HEK293 (cell line): Measurements from ENCODE around the gene CSK.

Source experiments
- CTCF ChIA-PET: fragments of 350-600 bp; formaldehyde crosslinking; extraction: SDS; loops from one replicate; lab custom pipeline; 2021; ENCODE audit warnings: antibody characterized with exemption; lab: Yijun Ruan, JAX
- POLR2A ChIA-PET: fragments of 300-600 bp; formaldehyde crosslinking; extraction: SDS; loops from one replicate; lab custom pipeline; 2020; ENCODE audit warnings: antibody characterized with exemption, inconsistent platforms; lab: Yijun Ruan, JAX
- H3K27ac ChIP-seq: fragments of 200-500 bp; sonication (Bioruptor generic); 2 replicates; pipeline ENCODE4 v1.5.1; 2014; ENCODE audit warnings: low read depth, low read length, control low read depth, inconsistent platforms; ENCODE audit errors: extremely low read depth
- H3K36me3 ChIP-seq, 2 experiments: fragments of 200-500 bp in 1 of 2; sonication (Bioruptor generic) in 1 of 2; 1 replicate in 1 of 2; 2 replicates in 1 of 2; pipeline ENCODE4 v1.5.1; 2014 to 2017; ENCODE audit warnings: inconsistent platforms in 2 of 2, low read length in 2 of 2; ENCODE audit not compliant: control insufficient read depth in 2 of 2, insufficient read depth in 1 of 2
- H3K4me1 ChIP-seq: fragments of 200-500 bp; sonication (Bioruptor generic); 2 replicates; pipeline ENCODE4 v1.5.1; 2014; ENCODE audit warnings: mild to moderate bottlenecking, low read length, inconsistent platforms; ENCODE audit not compliant: control insufficient read depth, insufficient read depth
- H3K4me3 ChIP-seq: 2 replicates; pipeline ENCODE4 v1.5.1; 2011; ENCODE audit warnings: low read depth, mild to moderate bottlenecking, control low read depth, low read length, moderate library complexity
- H3K9me3 ChIP-seq: fragments of 200-500 bp; sonication (Bioruptor generic); 2 replicates; pipeline ENCODE4 v1.5.1; 2014; ENCODE audit warnings: low read depth, low read length, inconsistent platforms; ENCODE audit not compliant: control insufficient read depth, insufficient read depth
- EGR2 ChIP-seq: fragments of 450-650 bp; formaldehyde crosslinking; IDR thresholded peaks from 2 replicates; pipeline ENCODE4 v1.5.1; 2016; ENCODE audit warnings: low read depth, missing biosample characterization, missing genetic modification characterization
- GLIS1 ChIP-seq: fragments of 450-650 bp; formaldehyde crosslinking; IDR thresholded peaks from 2 replicates; pipeline ENCODE4 v1.5.1; 2016; ENCODE audit warnings: missing biosample characterization, missing genetic modification characterization
- GLIS2 ChIP-seq: fragments of 450-650 bp; formaldehyde crosslinking; IDR thresholded peaks from 2 replicates; pipeline ENCODE4 v1.5.1; 2016; ENCODE audit warnings: missing biosample characterization, missing genetic modification characterization
- IKZF3 ChIP-seq: fragments of 450-650 bp; IDR thresholded peaks from 2 replicates; pipeline ENCODE4 v1.5.0; 2018; ENCODE audit warnings: missing biosample characterization, mild to moderate bottlenecking, missing genetic modification characterization, moderate library complexity
- KLF1 ChIP-seq: fragments of 450-650 bp; formaldehyde crosslinking; IDR thresholded peaks from 2 replicates; pipeline ENCODE4 v1.5.1; 2016; ENCODE audit warnings: missing biosample characterization, missing genetic modification characterization
- MYNN ChIP-seq: fragments of 450-650 bp; formaldehyde crosslinking; IDR thresholded peaks from 2 replicates; pipeline ENCODE4 v1.5.1; 2016; ENCODE audit warnings: missing biosample characterization, missing genetic modification characterization, borderline replicate concordance
- SP3 ChIP-seq: fragments of 450-650 bp; formaldehyde crosslinking; IDR thresholded peaks from 2 replicates; pipeline ENCODE4 v1.5.1; 2016; ENCODE audit warnings: missing biosample characterization, missing genetic modification characterization
- SP7 ChIP-seq: fragments of 450-650 bp; formaldehyde crosslinking; IDR thresholded peaks from 2 replicates; pipeline ENCODE4 v1.5.1; 2016; ENCODE audit warnings: missing biosample characterization, missing genetic modification characterization
- ZBTB8A ChIP-seq: fragments of 450-650 bp; formaldehyde crosslinking; IDR thresholded peaks from 2 replicates; pipeline ENCODE4 v1.5.1; 2016; ENCODE audit warnings: missing biosample characterization, missing genetic modification characterization
- ZNF214 ChIP-seq: fragments of 450-650 bp; formaldehyde crosslinking; IDR thresholded peaks from 2 replicates; pipeline ENCODE4 v1.5.1; 2017; ENCODE audit warnings: missing biosample characterization, mild to moderate bottlenecking, missing genetic modification characterization, borderline replicate concordance
- ZNF292 ChIP-seq: fragments of 450-650 bp; formaldehyde crosslinking; IDR thresholded peaks from 2 replicates; pipeline ENCODE4 v1.5.1; 2016; ENCODE audit warnings: low read depth, missing biosample characterization, missing genetic modification characterization, borderline replicate concordance
- ZNF830 ChIP-seq: fragments of 450-650 bp; IDR thresholded peaks from 2 replicates; pipeline ENCODE4 v1.5.0; 2018; ENCODE audit warnings: missing biosample characterization, missing genetic modification characterization, low read depth, mild to moderate bottlenecking, moderate library complexity
- TF ChIP-seq, protein P1 (sequence below): fragments of 450-650 bp; formaldehyde crosslinking; IDR thresholded peaks from 2 replicates; pipeline ENCODE4 v1.5.1; 2017; ENCODE audit warnings: missing biosample characterization, missing genetic modification characterization
- TF ChIP-seq, protein P2 (sequence below): fragments of 450-650 bp; formaldehyde crosslinking; IDR thresholded peaks from 2 replicates; pipeline ENCODE4 v1.5.1; 2016; ENCODE audit warnings: missing biosample characterization, missing genetic modification characterization
- TF ChIP-seq, protein P3 (sequence below): fragments of 450-650 bp; formaldehyde crosslinking; IDR thresholded peaks from 2 replicates; pipeline ENCODE4 v1.5.1; 2017; ENCODE audit warnings: missing biosample characterization, missing genetic modification characterization
- TF ChIP-seq, protein P4 (sequence below): fragments of 450-650 bp; formaldehyde crosslinking; IDR thresholded peaks from 2 replicates; pipeline ENCODE4 v1.5.1; 2016; ENCODE audit warnings: missing biosample characterization, missing genetic modification characterization
- TF ChIP-seq, protein P5 (sequence below): fragments of 450-650 bp; formaldehyde crosslinking; IDR thresholded peaks from 2 replicates; pipeline ENCODE4 v1.5.1; 2017; ENCODE audit warnings: missing biosample characterization, mild to moderate bottlenecking, missing genetic modification characterization, moderate library complexity

The CSK gene

DNA sequence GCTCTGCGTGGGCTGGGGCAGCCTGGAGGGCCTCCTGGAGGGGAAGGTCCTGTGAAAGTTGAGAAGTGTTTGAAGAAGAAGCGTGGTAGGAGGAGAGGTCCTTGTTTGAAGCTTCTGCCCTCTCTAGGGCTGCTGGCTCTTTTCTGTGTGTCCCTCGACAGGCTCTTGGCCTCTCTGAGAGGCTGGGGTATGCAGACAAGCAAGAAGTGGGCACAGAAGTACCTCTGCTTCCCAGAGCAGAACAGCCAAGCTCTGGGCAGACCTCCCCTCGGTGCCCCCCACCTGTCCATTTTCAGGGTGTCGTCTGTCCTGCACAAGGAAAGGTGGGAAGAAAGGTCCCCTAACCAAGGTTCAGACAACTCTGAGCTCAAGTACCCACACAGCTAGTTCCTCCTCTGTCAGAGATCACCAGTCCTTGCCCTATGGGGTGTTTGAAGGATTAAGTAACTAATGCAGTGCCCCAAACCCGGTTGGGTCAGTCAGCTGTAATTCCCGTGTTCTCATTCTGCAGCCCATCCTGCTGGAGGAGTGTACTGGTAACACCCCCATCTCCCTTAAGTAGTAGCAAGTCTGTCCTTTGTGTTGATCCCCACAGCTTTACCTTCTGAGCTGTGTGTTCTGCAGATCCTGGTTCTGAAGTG, 6.3 kb downstream of the CSK start (continued):
- TF ChIP-seq, protein P1, sequence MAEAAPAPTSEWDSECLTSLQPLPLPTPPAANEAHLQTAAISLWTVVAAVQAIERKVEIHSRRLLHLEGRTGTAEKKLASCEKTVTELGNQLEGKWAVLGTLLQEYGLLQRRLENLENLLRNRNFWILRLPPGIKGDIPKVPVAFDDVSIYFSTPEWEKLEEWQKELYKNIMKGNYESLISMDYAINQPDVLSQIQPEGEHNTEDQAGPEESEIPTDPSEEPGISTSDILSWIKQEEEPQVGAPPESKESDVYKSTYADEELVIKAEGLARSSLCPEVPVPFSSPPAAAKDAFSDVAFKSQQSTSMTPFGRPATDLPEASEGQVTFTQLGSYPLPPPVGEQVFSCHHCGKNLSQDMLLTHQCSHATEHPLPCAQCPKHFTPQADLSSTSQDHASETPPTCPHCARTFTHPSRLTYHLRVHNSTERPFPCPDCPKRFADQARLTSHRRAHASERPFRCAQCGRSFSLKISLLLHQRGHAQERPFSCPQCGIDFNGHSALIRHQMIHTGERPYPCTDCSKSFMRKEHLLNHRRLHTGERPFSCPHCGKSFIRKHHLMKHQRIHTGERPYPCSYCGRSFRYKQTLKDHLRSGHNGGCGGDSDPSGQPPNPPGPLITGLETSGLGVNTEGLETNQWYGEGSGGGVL (tag by site-specific recombination): peak; percentile 50
- TF ChIP-seq EGR2 (tag by site-specific recombination): peak; percentile 82
- TF ChIP-seq GLIS2 (tag by site-specific recombination): peak; percentile 63
- 0 out of 2 replicates have a peak, but pooled peaks have one; percentile 1 for TF ChIP-seq GLIS1 (tag by site-specific recombination)

DNA sequence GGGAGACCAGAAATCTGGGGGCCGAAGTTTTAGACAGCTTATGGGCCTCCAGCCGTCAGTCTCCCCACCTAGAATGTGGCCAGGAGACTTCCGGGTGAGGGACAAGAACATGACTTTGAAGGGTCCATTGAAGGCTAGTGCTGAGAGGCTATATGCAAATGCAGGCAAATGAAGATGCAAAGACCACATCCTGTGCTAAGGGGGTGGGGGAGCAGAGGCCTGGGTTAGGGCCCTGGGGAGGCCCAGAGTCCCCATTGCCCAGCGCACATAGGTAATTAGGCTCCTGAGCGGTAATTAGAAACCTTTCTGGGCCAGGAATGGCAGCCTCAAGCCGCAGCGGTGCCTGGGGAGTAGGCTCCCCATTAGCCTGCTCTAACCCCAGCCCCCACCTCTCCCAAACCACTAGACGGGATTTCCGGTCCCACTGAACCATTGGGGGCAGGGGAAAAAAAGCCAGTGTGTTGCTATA, 6.8 kb downstream of the CSK start:
- no peak overlapping the region for H3K4me3 ChIP-seq
- ChIA-PET POLR2A (interaction anchor here (1.3 kb wide), 1 partner anchor 101 kb away, joined by 4 read pairs; the partner anchor contains the start of gene MPI), CTCF (interaction anchor here (0.6 to 25.7 kb wide), 16 partner anchors 10 to 541 kb away, joined by 3 to 649 read pairs (median 6); partner anchors contain the start of genes CSK and ULK3)
- peaks cover 58% of the 10 kb centered on the region for H3K4me1 ChIP-seq
- peak overlapping the region; percentile 77 for H3K27ac ChIP-seq
- no peaks in the 10 kb centered on the region for H3K9me3 ChIP-seq
- TF ChIP-seq ZBTB8A (tag by site-specific recombination) (0 out of 2 replicates have a peak, but pooled peaks have one; percentile 23), ZNF214 (tag by site-specific recombination) (no peak), SP7 (tag by site-specific recombination) (peak; percentile 32; the same call in 1 of the 2 replicates)
- TF ChIP-seq, protein P2, sequence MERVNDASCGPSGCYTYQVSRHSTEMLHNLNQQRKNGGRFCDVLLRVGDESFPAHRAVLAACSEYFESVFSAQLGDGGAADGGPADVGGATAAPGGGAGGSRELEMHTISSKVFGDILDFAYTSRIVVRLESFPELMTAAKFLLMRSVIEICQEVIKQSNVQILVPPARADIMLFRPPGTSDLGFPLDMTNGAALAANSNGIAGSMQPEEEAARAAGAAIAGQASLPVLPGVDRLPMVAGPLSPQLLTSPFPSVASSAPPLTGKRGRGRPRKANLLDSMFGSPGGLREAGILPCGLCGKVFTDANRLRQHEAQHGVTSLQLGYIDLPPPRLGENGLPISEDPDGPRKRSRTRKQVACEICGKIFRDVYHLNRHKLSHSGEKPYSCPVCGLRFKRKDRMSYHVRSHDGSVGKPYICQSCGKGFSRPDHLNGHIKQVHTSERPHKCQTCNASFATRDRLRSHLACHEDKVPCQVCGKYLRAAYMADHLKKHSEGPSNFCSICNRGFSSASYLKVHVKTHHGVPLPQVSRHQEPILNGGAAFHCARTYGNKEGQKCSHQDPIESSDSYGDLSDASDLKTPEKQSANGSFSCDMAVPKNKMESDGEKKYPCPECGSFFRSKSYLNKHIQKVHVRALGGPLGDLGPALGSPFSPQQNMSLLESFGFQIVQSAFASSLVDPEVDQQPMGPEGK (tag by site-specific recombination): peak; percentile 27; the same call in 1 of the 2 replicates
- TF ChIP-seq, protein P3, sequence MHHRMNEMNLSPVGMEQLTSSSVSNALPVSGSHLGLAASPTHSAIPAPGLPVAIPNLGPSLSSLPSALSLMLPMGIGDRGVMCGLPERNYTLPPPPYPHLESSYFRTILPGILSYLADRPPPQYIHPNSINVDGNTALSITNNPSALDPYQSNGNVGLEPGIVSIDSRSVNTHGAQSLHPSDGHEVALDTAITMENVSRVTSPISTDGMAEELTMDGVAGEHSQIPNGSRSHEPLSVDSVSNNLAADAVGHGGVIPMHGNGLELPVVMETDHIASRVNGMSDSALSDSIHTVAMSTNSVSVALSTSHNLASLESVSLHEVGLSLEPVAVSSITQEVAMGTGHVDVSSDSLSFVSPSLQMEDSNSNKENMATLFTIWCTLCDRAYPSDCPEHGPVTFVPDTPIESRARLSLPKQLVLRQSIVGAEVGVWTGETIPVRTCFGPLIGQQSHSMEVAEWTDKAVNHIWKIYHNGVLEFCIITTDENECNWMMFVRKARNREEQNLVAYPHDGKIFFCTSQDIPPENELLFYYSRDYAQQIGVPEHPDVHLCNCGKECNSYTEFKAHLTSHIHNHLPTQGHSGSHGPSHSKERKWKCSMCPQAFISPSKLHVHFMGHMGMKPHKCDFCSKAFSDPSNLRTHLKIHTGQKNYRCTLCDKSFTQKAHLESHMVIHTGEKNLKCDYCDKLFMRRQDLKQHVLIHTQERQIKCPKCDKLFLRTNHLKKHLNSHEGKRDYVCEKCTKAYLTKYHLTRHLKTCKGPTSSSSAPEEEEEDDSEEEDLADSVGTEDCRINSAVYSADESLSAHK (tag by site-specific recombination): peak; percentile 82
- peaks cover 0 to 30% of the 10 kb centered on the region in 2 experiments; a peak in 1 of 3 replicates for H3K36me3 ChIP-seq

DNA sequence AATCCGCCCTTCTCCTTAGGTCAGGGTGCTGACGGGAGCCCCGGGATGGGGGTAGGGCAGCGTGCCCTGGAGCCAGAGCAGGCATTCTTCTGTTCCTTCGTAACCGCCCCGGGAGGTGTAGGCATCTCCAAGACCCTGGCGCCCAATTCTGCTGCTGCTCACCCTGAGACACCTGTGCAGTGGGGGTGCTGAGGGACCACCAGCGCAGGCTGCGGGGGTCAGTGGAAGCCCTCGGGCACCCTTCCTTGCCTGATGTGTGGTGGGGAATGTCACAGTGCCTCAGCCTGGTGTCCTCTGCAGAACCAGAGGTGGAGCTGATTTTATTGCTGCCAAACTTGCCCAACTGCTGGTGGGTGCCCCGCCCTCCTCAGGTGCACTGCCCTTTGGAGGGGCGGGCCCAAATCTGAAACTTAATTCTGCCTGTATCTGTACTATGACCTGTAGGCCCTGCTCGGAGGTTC, 7.3 kb downstream of the CSK start:
- CTCF ChIA-PET: interaction anchor here (0.6 to 25.7 kb wide), 6 partner anchors 11 to 161 kb away, joined by 3 to 649 read pairs (median 6); partner anchors contain the start of genes CSK and FAM219B
- no peak overlapping the region for H3K4me3 ChIP-seq
- H3K4me1 ChIP-seq: peaks cover 55% of the 10 kb centered on the region
- POLR2A ChIA-PET: no interaction called here
- H3K9me3 ChIP-seq: no peaks in the 10 kb centered on the region
- peaks cover 0 to 30% of the 10 kb centered on the region in 2 experiments; a peak in 1 of 3 replicates for H3K36me3 ChIP-seq
- peak overlapping the region; percentile 77 for H3K27ac ChIP-seq
- TF ChIP-seq ZNF292 (tag by site-specific recombination) (no peak), GLIS1 (tag by site-specific recombination) (no peak), GLIS2 (tag by site-specific recombination) (peak; percentile 80), SP3 (tag by site-specific recombination) (peak; percentile 52), MYNN (tag by site-specific recombination) (no peak), ZNF830 (tag by site-specific recombination) (no peak), KLF1 (peak; percentile 87), IKZF3 (peak; percentile 45; the same call in 1 of the 2 replicates)
- TF ChIP-seq, protein P4, sequence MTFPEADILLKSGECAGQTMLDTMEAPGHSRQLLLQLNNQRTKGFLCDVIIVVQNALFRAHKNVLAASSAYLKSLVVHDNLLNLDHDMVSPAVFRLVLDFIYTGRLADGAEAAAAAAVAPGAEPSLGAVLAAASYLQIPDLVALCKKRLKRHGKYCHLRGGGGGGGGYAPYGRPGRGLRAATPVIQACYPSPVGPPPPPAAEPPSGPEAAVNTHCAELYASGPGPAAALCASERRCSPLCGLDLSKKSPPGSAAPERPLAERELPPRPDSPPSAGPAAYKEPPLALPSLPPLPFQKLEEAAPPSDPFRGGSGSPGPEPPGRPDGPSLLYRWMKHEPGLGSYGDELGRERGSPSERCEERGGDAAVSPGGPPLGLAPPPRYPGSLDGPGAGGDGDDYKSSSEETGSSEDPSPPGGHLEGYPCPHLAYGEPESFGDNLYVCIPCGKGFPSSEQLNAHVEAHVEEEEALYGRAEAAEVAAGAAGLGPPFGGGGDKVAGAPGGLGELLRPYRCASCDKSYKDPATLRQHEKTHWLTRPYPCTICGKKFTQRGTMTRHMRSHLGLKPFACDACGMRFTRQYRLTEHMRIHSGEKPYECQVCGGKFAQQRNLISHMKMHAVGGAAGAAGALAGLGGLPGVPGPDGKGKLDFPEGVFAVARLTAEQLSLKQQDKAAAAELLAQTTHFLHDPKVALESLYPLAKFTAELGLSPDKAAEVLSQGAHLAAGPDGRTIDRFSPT: no peak
- TF ChIP-seq, protein P2 (tag by site-specific recombination): 0 out of 2 replicates have a peak, but pooled peaks have one; percentile 16
- TF ChIP-seq, protein P5, sequence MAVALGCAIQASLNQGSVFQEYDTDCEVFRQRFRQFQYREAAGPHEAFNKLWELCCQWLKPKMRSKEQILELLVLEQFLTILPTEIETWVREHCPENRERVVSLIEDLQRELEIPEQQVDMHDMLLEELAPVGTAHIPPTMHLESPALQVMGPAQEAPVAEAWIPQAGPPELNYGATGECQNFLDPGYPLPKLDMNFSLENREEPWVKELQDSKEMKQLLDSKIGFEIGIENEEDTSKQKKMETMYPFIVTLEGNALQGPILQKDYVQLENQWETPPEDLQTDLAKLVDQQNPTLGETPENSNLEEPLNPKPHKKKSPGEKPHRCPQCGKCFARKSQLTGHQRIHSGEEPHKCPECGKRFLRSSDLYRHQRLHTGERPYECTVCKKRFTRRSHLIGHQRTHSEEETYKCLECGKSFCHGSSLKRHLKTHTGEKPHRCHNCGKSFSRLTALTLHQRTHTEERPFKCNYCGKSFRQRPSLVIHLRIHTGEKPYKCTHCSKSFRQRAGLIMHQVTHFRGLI: no peak
